Mucosa of gallbladder (tissue), 1 donor: ENCODE results near the gene RNF4. TPM values are rescaled to one million over a fixed set of nuclear protein-coding genes. Genes with fewer than 3 reads are reported as not detected.
A peak's percentile ranks its signal among the peaks of the same experiment; 100 is the strongest.
"Not testable (repeated sequence)": the region's sequence is repeated elsewhere in the genome, so short reads cannot be mapped to it uniquely, and the experiment has no call there.

Experiments
- DNase-seq: peaks from one replicate; pipeline ENCODE4 v3.0.0-alpha.2; 2020; ENCODE audit warnings: low spot score
- total RNA-seq: library from RNA; stranded (reverse); gene quantifications from one replicate; pipeline ENCODE4 v1.2.1, GENCODE V29; 2021
- donor health status: DM: no; HTN: no; CAD: no.

The RNF4 gene
- total RNA-seq, 1 donor from 2014 or later, result 52.3 TPM

GRCh38 chr4:2534904-2535375 is 66.0 kb downstream of the RNF4 start:
- DNase-seq, result no peak

- DNase-seq, result peak; percentile 29
Observed at GRCh38 chr4:2535376-2536192, 66.7 kb downstream of the RNF4 start.

GRCh38 chr4:2536193-2537010 is 67.5 kb downstream of the RNF4 start, which contains the start of gene FAM193A:
Gene FAM193A, plus strand, starts transcription at chr4:2536647. Its CDS starts 269 bp downstream, at chr4:2536916.
- DNase-seq, result peak; percentile 99

GRCh38 chr4:2537011-2537830 is 68.3 kb downstream of the RNF4 start:
- peak; percentile 35 for DNase-seq

- not testable (repeated sequence) for DNase-seq
Observed at GRCh38 chr4:2543580-2544191, 74.8 kb downstream of the RNF4 start.

- no peak for DNase-seq
Observed at GRCh38 chr4:2545321-2546013, 76.6 kb downstream of the RNF4 start.

- DNase-seq, result no peak
Observed at GRCh38 chr4:2546286-2546823, 77.4 kb downstream of the RNF4 start.

- DNase-seq, result not testable (repeated sequence)
Observed at GRCh38 chr4:2546961-2547691, 78.2 kb downstream of the RNF4 start.

GRCh38 chr4:2551118-2551517 is 82.2 kb downstream of the RNF4 start:
- no peak for DNase-seq

- no peak for DNase-seq
Observed at GRCh38 chr4:2552806-2553205, 83.9 kb downstream of the RNF4 start.

GRCh38 chr4:2558301-2558700 is 89.4 kb downstream of the RNF4 start:
- DNase-seq, result no peak

GRCh38 chr4:2560167-2560566 is 91.3 kb downstream of the RNF4 start:
- no peak for DNase-seq

Other genes starting within 250 kb of the RNF4 start
- 12.0 TPM for gene HAUS3, start 227.0 kb upstream of the RNF4 start, total RNA-seq
- 7.7 TPM for gene POLN, start 227.0 kb upstream of the RNF4 start, total RNA-seq
- 98.4 TPM for gene MXD4, start 207.0 kb upstream of the RNF4 start, total RNA-seq
- 31.1 TPM for gene ZFYVE28, start 50.5 kb upstream of the RNF4 start, total RNA-seq
- gene CFAP99, start 50.2 kb upstream of the RNF4 start, total RNA-seq, result 1.3 TPM
- gene FAM193A, start 67.5 kb downstream of the RNF4 start, total RNA-seq, result 31.4 TPM